HG03095 (cell line): ENCODE measurements around the gene CACNB4.
"Not testable (repeated sequence)": the region's sequence is repeated elsewhere in the genome, so short reads cannot be mapped to it uniquely, and the experiment has no call there.

ENCODE experiments used
- ATAC-seq: cut with Tn5 transposase; IDR thresholded peaks from one replicate; pipeline ENCODE4 v1.9.1; 2021; ENCODE audit warnings: moderate library complexity; ENCODE audit not compliant: unreplicated experiment

The CACNB4 gene

GRCh38 chr2:151914989-151915628 is 183.7 kb downstream of the CACNB4 start:
- ATAC-seq = no peak

GRCh38 chr2:151908204-151908882 is 190.5 kb downstream of the CACNB4 start:
- no peak for ATAC-seq

- no peak for ATAC-seq
Measured at GRCh38 chr2:151907286-151908203, 191.3 kb downstream of the CACNB4 start.

GRCh38 chr2:151906633-151906998 is 192.2 kb downstream of the CACNB4 start:
- no peak for ATAC-seq

- peak; percentile 86 for ATAC-seq
Measured at GRCh38 chr2:151905963-151906632, 192.7 kb downstream of the CACNB4 start.

- no peak for ATAC-seq
Measured at GRCh38 chr2:151904807-151905206, 194.0 kb downstream of the CACNB4 start.

GRCh38 chr2:151904021-151904420 is 194.8 kb downstream of the CACNB4 start:
- ATAC-seq = no peak

- no peak for ATAC-seq
Measured at GRCh38 chr2:151902829-151903228, 196.0 kb downstream of the CACNB4 start.

GRCh38 chr2:151900331-151900730 is 198.5 kb downstream of the CACNB4 start:
- ATAC-seq = no peak

- no peak for ATAC-seq
Measured at GRCh38 chr2:151899156-151899555, 199.7 kb downstream of the CACNB4 start.

GRCh38 chr2:151891566-151892194 is 207.2 kb downstream of the CACNB4 start:
- ATAC-seq = no peak

- ATAC-seq = no peak
Measured at GRCh38 chr2:151887164-151887563, 211.7 kb downstream of the CACNB4 start.

- ATAC-seq = no peak
Measured at GRCh38 chr2:151886241-151886640, 212.6 kb downstream of the CACNB4 start.

- no peak for ATAC-seq
Measured at GRCh38 chr2:151882786-151883445, 215.9 kb downstream of the CACNB4 start.

GRCh38 chr2:151881342-151881741 is 217.5 kb downstream of the CACNB4 start:
- ATAC-seq = no peak

GRCh38 chr2:151880586-151880985 is 218.3 kb downstream of the CACNB4 start:
- ATAC-seq = no peak

- ATAC-seq = no peak
Measured at GRCh38 chr2:151878655-151879563, 219.9 kb downstream of the CACNB4 start.

GRCh38 chr2:151878204-151878603 is 220.6 kb downstream of the CACNB4 start:
- ATAC-seq = no peak

- not testable (repeated sequence) for ATAC-seq
Measured at GRCh38 chr2:151875631-151876030, 223.2 kb downstream of the CACNB4 start.
